ENCODE results near the gene INAFM1.
"Not testable (repeated sequence)": the region's sequence is repeated elsewhere in the genome, so short reads cannot be mapped to it uniquely, and the experiment has no call there.

Gene INAFM1

DNA sequence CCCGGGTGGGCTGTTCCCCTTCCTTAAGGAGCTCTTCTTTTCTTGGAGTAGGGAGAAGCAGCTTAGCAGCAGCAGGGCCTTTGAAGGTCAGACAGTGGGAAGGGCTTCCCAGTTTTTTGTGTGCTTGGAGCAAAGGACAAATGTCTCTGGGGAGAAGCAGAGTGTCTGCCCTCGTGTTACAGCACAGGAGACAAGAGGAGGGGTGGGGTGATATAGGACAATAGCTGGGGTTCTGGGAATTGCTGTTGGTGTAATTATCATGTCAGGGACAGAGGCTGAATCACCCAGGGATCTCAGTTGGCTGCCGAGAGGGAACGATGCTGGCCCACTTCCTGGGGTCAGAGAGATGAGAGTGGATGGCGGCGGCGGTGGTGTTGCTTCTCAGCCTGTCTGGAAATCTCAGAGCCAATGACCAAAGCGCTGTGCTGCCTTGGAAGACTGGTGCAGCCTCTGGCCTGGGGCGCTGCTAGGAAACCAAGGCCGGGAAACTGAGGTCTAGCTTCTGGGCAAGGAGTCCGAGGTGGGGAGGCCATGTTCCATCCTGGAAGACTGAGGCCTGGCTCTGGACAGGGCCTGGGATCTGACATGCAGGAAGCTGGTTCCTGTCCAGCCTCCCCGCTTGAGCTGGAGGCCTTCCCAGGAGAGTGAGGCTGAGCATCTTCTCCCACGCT, 1.2 kb downstream of the INAFM1 start:
- TF ChIP-seq POLR2AphosphoS5 (IDR thresholded peaks at IDR 0.05; ENCODE audit: low read depth), result no peak
- no peak for TF ChIP-seq CTCF (IDR thresholded peaks at IDR 0.05; ENCODE audit: insufficient read depth, low read length)
- no peak for TF ChIP-seq SPI1 (IDR thresholded peaks at IDR 0.05; ENCODE audit: borderline replicate concordance, low read depth)
- TF ChIP-seq, protein P1, sequence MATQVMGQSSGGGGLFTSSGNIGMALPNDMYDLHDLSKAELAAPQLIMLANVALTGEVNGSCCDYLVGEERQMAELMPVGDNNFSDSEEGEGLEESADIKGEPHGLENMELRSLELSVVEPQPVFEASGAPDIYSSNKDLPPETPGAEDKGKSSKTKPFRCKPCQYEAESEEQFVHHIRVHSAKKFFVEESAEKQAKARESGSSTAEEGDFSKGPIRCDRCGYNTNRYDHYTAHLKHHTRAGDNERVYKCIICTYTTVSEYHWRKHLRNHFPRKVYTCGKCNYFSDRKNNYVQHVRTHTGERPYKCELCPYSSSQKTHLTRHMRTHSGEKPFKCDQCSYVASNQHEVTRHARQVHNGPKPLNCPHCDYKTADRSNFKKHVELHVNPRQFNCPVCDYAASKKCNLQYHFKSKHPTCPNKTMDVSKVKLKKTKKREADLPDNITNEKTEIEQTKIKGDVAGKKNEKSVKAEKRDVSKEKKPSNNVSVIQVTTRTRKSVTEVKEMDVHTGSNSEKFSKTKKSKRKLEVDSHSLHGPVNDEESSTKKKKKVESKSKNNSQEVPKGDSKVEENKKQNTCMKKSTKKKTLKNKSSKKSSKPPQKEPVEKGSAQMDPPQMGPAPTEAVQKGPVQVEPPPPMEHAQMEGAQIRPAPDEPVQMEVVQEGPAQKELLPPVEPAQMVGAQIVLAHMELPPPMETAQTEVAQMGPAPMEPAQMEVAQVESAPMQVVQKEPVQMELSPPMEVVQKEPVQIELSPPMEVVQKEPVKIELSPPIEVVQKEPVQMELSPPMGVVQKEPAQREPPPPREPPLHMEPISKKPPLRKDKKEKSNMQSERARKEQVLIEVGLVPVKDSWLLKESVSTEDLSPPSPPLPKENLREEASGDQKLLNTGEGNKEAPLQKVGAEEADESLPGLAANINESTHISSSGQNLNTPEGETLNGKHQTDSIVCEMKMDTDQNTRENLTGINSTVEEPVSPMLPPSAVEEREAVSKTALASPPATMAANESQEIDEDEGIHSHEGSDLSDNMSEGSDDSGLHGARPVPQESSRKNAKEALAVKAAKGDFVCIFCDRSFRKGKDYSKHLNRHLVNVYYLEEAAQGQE (IDR thresholded peaks at IDR 0.05; ENCODE audit: insufficient replicate concordance, low read depth), result no peak
- no peak for TF ChIP-seq GABPA (IDR thresholded peaks at IDR 0.05; ENCODE audit: low read depth)
- Histone ChIP-seq H3K4me3 (replicated peaks; ENCODE audit: insufficient read depth, low read length) (no peak overlapping the region), H3K27ac (replicated peaks) (no peak overlapping the region), H3K27me3 (ENCODE audit: insufficient read depth, poor library complexity, severe bottlenecking) (no peaks in the 10 kb centered on the region)
- DNase-seq (ENCODE audit: low read depth in 1 of 2, low spot score in 1 of 2), result no peak

- H3K27ac ChIP-seq (replicated peaks), result not testable (repeated sequence)
These were observed 1.8 kb downstream of the INAFM1 start for GRCh38 chr19:47276513-47276912.

GRCh38 chr19:47280183-47280797, 5.6 kb downstream of the INAFM1 start:
- no peak overlapping the region for H3K27ac ChIP-seq (replicated peaks)
- TF ChIP-seq CTCF (IDR thresholded peaks at IDR 0.05; ENCODE audit: insufficient read depth, low read length), result peak; percentile 2
- TF ChIP-seq GABPA (IDR thresholded peaks at IDR 0.05; ENCODE audit: low read depth), result no peak
- no peak for TF ChIP-seq SPI1 (IDR thresholded peaks at IDR 0.05; ENCODE audit: borderline replicate concordance, low read depth)
- peak in 1 of 2 experiments; percentile 45 for DNase-seq (ENCODE audit: low read depth in 1 of 2, low spot score in 1 of 2)
- H3K27me3 ChIP-seq (ENCODE audit: insufficient read depth, poor library complexity, severe bottlenecking), result no peaks in the 10 kb centered on the region
- no peak overlapping the region for H3K4me3 ChIP-seq (replicated peaks; ENCODE audit: insufficient read depth, low read length)

More at GRCh38 chr19:47276513-47276912, 1.8 kb downstream of the INAFM1 start:
- H3K27me3 ChIP-seq (ENCODE audit: insufficient read depth, poor library complexity, severe bottlenecking); H3K4me3 ChIP-seq (replicated peaks; ENCODE audit: insufficient read depth, low read length); DNase-seq (ENCODE audit: low read depth in 1 of 2, low spot score in 1 of 2): not testable (repeated sequence)

DNA sequence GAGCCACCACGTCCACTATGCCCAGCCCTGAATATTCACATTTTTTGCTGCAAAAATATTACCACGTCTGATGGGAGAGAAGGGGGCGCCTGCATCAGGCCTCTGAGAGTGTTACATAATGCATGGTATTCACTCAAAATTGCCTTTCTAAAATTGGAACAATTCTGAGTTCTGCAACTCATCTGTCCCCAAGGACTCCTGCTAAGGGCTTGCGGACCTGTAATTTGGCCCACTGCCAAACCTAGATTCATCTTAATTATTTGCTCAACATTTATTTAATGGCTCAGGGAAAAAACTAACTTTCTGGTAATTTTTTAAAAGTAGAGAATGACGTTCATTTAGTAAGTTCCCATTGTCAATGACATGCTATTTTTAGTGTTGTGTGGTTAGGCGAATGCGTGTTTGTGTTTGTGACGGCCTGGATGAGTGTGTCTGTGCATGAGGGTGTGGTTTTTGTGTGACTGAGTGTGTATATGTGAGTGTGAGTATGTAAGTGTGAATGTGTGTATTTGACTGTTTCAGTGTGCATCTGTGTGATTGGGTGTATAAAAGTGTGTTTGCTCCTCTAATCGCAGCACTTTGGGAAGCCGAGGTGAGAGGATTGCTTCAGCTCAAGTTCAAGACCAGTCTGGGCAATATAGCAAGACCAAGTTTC, 8.8 kb downstream of the INAFM1 start:
- Histone ChIP-seq H3K27me3 (ENCODE audit: insufficient read depth, poor library complexity, severe bottlenecking) (no peaks in the 10 kb centered on the region), H3K4me3 (replicated peaks; ENCODE audit: insufficient read depth, low read length) (no peak overlapping the region), H3K27ac (replicated peaks) (no peak overlapping the region)
- DNase-seq (ENCODE audit: low read depth in 1 of 2, low spot score in 1 of 2), result no peak
- TF ChIP-seq CTCF (IDR thresholded peaks at IDR 0.05; ENCODE audit: insufficient read depth, low read length), result no peak
- TF ChIP-seq, protein P1 (IDR thresholded peaks at IDR 0.05; ENCODE audit: insufficient replicate concordance, low read depth), result no peak
- no peak for TF ChIP-seq SPI1 (IDR thresholded peaks at IDR 0.05; ENCODE audit: borderline replicate concordance, low read depth)
- TF ChIP-seq POLR2AphosphoS5 (IDR thresholded peaks at IDR 0.05; ENCODE audit: low read depth), result no peak
- TF ChIP-seq GABPA (IDR thresholded peaks at IDR 0.05; ENCODE audit: low read depth), result no peak

All from HL-60 (cell line).